OCI-LY7 (cell line): Measurements from ENCODE around the gene RLBP1. TPM values are rescaled to one million over a fixed set of nuclear protein-coding genes. Genes with fewer than 3 reads are reported as not detected.

Experiments used
- BruUV-seq: library from RNA; stranded (reverse); fragments of 400-500 nt; replicated peaks from 2 replicates; lab custom pipeline; 2021; lab: Mats Ljungman, UMichigan
- CTCF ChIA-PET: fragments of 300-600 bp; sonication (Branson Sonifier 250); formaldehyde crosslinking; loops from one replicate; lab custom pipeline; 2022; ENCODE audit warnings: antibody characterized with exemption; ENCODE audit not compliant: unreplicated experiment; lab: Charles Lee
- POLR2A ChIA-PET: fragments of 300-600 bp; sonication (Branson Sonifier 250); formaldehyde crosslinking; loops from one replicate; lab custom pipeline; 2022; ENCODE audit warnings: antibody characterized with exemption; lab: Charles Lee
- DNase-seq: peaks from one replicate; pipeline ENCODE4 v3.0.0-alpha.2; 2015; ENCODE audit warnings: low spot score
- H2AFZ ChIP-seq: fragments of 200-600 bp; sonication (generic), shearing (Covaris generic); 2 replicates; pipeline ENCODE4 v1.6.1; 2014; ENCODE audit warnings: mild to moderate bottlenecking, antibody characterized with exemption, low read length, moderate library complexity
- H3K27ac ChIP-seq: fragments of 200-600 bp; sonication (generic); 2 replicates; pipeline ENCODE4 v1.5.1; 2014; ENCODE audit warnings: mixed run types, low read depth, mild to moderate bottlenecking, moderate library complexity, low read length, inconsistent platforms; ENCODE audit not compliant: poor library complexity, severe bottlenecking
- H3K36me3 ChIP-seq: fragments of 200-600 bp; sonication (generic); 2 replicates; pipeline ENCODE4 v1.6.1; 2014; ENCODE audit warnings: mild to moderate bottlenecking, antibody characterized with exemption, low read length, moderate library complexity, mixed read lengths; ENCODE audit not compliant: insufficient read depth
- H3K4me1 ChIP-seq: fragments of 200-600 bp; sonication (generic); 2 replicates; pipeline ENCODE4 v1.5.1; 2014; ENCODE audit warnings: mild to moderate bottlenecking, low read length; ENCODE audit not compliant: insufficient read depth, poor library complexity, severe bottlenecking
- H3K4me2 ChIP-seq: fragments of 200-600 bp; sonication (generic); 2 replicates; pipeline ENCODE4 v1.6.1; 2014; ENCODE audit warnings: mild to moderate bottlenecking, low read length
- H3K4me3 ChIP-seq: fragments of 200-600 bp; sonication (generic); 2 replicates; pipeline ENCODE4 v1.5.1; 2014; ENCODE audit warnings: mild to moderate bottlenecking, low read depth, low read length; ENCODE audit not compliant: poor library complexity, severe bottlenecking
- H3K79me2 ChIP-seq: fragments of 200-600 bp; sonication (generic); 2 replicates; pipeline ENCODE4 v1.6.1; 2016; ENCODE audit warnings: low read depth, mild to moderate bottlenecking, low read length, moderate library complexity, mixed read lengths; ENCODE audit not compliant: insufficient read depth
- H3K9me2 ChIP-seq: fragments of 200-600 bp; sonication (generic); 2 replicates; pipeline ENCODE4 v1.6.1; 2016; ENCODE audit warnings: mild to moderate bottlenecking, low read length, mixed read lengths; ENCODE audit not compliant: insufficient read depth
- H3K9me3 ChIP-seq: fragments of 200-600 bp; sonication (generic); 2 replicates; pipeline ENCODE4 v1.6.1; 2014; ENCODE audit warnings: mild to moderate bottlenecking, mixed run types, low read length, mixed read lengths
- H4K20me1 ChIP-seq: fragments of 200-600 bp; sonication (generic); 2 replicates; pipeline ENCODE4 v1.6.1; 2014; ENCODE audit warnings: mild to moderate bottlenecking, antibody characterized with exemption, low read length, moderate library complexity, mixed read lengths; ENCODE audit not compliant: insufficient read depth
- CTCF ChIP-seq: fragments of 200-600 bp; sonication (generic); conservative IDR thresholded peaks from 2 replicates; pipeline ENCODE4 v1.5.1; 2014; ENCODE audit warnings: mild to moderate bottlenecking, antibody characterized with exemption, low read length, moderate library complexity, mixed read lengths
- EZH2phosphoT487 ChIP-seq: fragments of 200-600 bp; sonication (generic); IDR thresholded peaks from 2 replicates; pipeline ENCODE4 v1.6.1; 2018; ENCODE audit warnings: low read depth, borderline replicate concordance, mild to moderate bottlenecking, mixed run types, antibody characterized with exemption, low read length, moderate library complexity, mixed read lengths
- intact Hi-C: fragments of 100-400 bp; cut with micrococcal nuclease; formaldehyde crosslinking; loops from one replicate; pipeline ENCODE4 v1.10.0; 2022; ENCODE audit not compliant: unreplicated experiment
- total RNA-seq, 2 experiments: library from RNA; depleted of rRNA in 1 of 2; stranded (reverse); fragments of >200 nt in 1 of 2; shearing (Covaris generic) in 1 of 2; gene quantifications; 2 replicates each; pipeline ENCODE4 v1.2.3, GENCODE V29; 2014 to 2022

Gene RLBP1
- total RNA-seq, 2 experiments from 2014 or later, result not detected

GRCh38 chr15:89198196-89198595 is 23.2 kb downstream of the RLBP1 start:
- Histone ChIP-seq H3K9me3 (no peaks in the 10 kb centered on the region), H3K4me1 (no peaks in the 10 kb centered on the region), H3K4me2 (no peak overlapping the region), H3K79me2 (no peaks in the 10 kb centered on the region), H2AFZ (no peak overlapping the region), H3K36me3 (peaks cover 3% of the 10 kb centered on the region; the same call in 1 of the 2 replicates), H4K20me1 (no peaks in the 10 kb centered on the region), H3K27ac (no peak overlapping the region), H3K9me2 (no peaks in the 10 kb centered on the region), H3K4me3 (no peak overlapping the region)
- DNase-seq, result no peak
- POLR2A ChIA-PET, result no interaction called here
- TF ChIP-seq CTCF, result no peak
- intact Hi-C loops, result no loop called here
- no TSS peak for BruUV-seq
- CTCF ChIA-PET, result no interaction called here

- Histone ChIP-seq H3K36me3 (peaks cover 5% of the 10 kb centered on the region; the same call in 1 of the 2 replicates), H3K4me2 (no peak overlapping the region), H3K4me3 (no peak overlapping the region), H3K9me2 (no peaks in the 10 kb centered on the region), H3K27ac (no peak overlapping the region), H3K9me3 (no peaks in the 10 kb centered on the region), H2AFZ (no peak overlapping the region), H3K79me2 (no peaks in the 10 kb centered on the region), H3K4me1 (no peaks in the 10 kb centered on the region), H4K20me1 (no peaks in the 10 kb centered on the region)
- ChIA-PET CTCF (no interaction called here), POLR2A (no interaction called here)
- no peak for DNase-seq
- no peak for TF ChIP-seq CTCF
- no peak for TF ChIP-seq EZH2phosphoT487
- intact Hi-C loops, result no loop called here
- no TSS peak for BruUV-seq
Measured at GRCh38 chr15:89197503-89197971, 23.8 kb downstream of the RLBP1 start.

GRCh38 chr15:89196994-89197393 is 24.4 kb downstream of the RLBP1 start:
- TF ChIP-seq CTCF, result no peak
- TF ChIP-seq EZH2phosphoT487, result no peak
- POLR2A ChIA-PET, result interaction anchor here (0.7 kb wide), 1 partner anchor 564 kb away, joined by 3 read pairs; no protein-coding TSS in a partner anchor

More at GRCh38 chr15:89196994-89197393, 24.4 kb downstream of the RLBP1 start:
- intact Hi-C loops, result no loop called here
- Histone ChIP-seq H3K36me3 (peaks cover 5% of the 10 kb centered on the region; the same call in 1 of the 2 replicates), H3K9me2 (no peaks in the 10 kb centered on the region), H3K4me2 (no peak overlapping the region), H2AFZ (no peak overlapping the region), H3K79me2 (no peaks in the 10 kb centered on the region), H3K4me3 (no peak overlapping the region), H4K20me1 (no peaks in the 10 kb centered on the region), H3K4me1 (no peaks in the 10 kb centered on the region), H3K27ac (no peak overlapping the region), H3K9me3 (no peaks in the 10 kb centered on the region)
- DNase-seq, result no peak
- CTCF ChIA-PET, result no interaction called here
- BruUV-seq, result no TSS peak
